Tibial nerve (tissue), 3 donors: ENCODE results near the gene VIT.
A peak's percentile ranks its signal among the peaks of the same experiment; 100 is the strongest.

Source experiments
- POLR2A ChIP-seq, 2 donors: fragments of 450-650 bp; IDR thresholded peaks; one replicate each; pipeline ENCODE4 v1.6.1; 2017; ENCODE audit warnings: antibody characterized with exemption in 2 of 2, mild to moderate bottlenecking in 2 of 2, moderate library complexity in 2 of 2
- TF ChIP-seq, protein P1 (sequence below), 5 experiments: fragments of 200-600 bp in 3 of 5; fragments of 450-650 bp in 2 of 5; sonication (generic) in 3 of 5; IDR thresholded peaks; one replicate each; pipeline ENCODE4 v1.5.1; 2016 to 2019; ENCODE audit warnings: antibody characterized with exemption in 5 of 5, mild to moderate bottlenecking in 3 of 5, moderate library complexity in 2 of 5

DNA sequence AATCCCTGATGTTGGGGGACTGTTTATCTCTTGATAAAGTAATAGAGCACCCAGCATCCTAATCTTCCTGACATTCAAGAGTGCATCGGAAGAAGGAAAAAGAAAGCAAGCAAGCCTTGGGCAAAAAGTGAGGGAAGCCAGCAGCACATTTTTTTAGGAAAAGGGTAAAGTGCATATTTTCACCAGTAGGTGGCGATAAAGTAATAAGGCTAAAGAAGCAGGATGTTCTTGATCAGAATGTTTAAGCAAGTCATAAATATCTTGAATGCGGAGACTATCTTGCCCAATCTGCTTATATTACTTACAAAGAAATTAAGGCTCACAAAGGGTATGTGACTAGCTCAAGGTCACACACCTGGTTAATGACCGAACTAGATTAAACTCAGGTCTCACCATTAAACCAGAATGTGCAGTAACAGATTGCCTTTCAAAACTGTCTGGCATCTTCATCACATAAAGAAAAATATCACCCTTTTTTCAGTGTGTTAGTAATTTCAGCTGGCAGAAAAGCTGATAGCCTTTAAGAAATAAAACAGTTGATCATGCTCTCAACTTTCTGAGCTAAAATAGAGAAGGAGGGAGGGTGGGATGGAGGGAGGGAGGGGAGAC lies 83.8 kb downstream of the VIT start:
- TF ChIP-seq, protein P1, sequence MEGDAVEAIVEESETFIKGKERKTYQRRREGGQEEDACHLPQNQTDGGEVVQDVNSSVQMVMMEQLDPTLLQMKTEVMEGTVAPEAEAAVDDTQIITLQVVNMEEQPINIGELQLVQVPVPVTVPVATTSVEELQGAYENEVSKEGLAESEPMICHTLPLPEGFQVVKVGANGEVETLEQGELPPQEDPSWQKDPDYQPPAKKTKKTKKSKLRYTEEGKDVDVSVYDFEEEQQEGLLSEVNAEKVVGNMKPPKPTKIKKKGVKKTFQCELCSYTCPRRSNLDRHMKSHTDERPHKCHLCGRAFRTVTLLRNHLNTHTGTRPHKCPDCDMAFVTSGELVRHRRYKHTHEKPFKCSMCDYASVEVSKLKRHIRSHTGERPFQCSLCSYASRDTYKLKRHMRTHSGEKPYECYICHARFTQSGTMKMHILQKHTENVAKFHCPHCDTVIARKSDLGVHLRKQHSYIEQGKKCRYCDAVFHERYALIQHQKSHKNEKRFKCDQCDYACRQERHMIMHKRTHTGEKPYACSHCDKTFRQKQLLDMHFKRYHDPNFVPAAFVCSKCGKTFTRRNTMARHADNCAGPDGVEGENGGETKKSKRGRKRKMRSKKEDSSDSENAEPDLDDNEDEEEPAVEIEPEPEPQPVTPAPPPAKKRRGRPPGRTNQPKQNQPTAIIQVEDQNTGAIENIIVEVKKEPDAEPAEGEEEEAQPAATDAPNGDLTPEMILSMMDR (IDR thresholded peaks at IDR 0.05), result peak; percentile 75 to 87 (median 82)
- no peak for TF ChIP-seq POLR2A (IDR thresholded peaks at IDR 0.05)
